ENCODE data around the gene PLCB1.

PLCB1 gene

GRCh38 chr20:8860011-8860495 is 728.0 kb downstream of the PLCB1 start:
- TF ChIP-seq, protein P1, sequence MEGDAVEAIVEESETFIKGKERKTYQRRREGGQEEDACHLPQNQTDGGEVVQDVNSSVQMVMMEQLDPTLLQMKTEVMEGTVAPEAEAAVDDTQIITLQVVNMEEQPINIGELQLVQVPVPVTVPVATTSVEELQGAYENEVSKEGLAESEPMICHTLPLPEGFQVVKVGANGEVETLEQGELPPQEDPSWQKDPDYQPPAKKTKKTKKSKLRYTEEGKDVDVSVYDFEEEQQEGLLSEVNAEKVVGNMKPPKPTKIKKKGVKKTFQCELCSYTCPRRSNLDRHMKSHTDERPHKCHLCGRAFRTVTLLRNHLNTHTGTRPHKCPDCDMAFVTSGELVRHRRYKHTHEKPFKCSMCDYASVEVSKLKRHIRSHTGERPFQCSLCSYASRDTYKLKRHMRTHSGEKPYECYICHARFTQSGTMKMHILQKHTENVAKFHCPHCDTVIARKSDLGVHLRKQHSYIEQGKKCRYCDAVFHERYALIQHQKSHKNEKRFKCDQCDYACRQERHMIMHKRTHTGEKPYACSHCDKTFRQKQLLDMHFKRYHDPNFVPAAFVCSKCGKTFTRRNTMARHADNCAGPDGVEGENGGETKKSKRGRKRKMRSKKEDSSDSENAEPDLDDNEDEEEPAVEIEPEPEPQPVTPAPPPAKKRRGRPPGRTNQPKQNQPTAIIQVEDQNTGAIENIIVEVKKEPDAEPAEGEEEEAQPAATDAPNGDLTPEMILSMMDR (IDR thresholded peaks at IDR 0.05; ENCODE audit: low read length, missing control alignments), result no peak
- no peak overlapping the region for H3K4me3 ChIP-seq (replicated peaks; ENCODE audit: low read depth, low read length)
- peak; percentile 62 for DNase-seq (ENCODE audit: low read depth)

- TF ChIP-seq, protein P1 (IDR thresholded peaks at IDR 0.05; ENCODE audit: low read length, missing control alignments), result no peak
- no peak for DNase-seq (ENCODE audit: low read depth)
- no peak overlapping the region for H3K4me3 ChIP-seq (replicated peaks; ENCODE audit: low read depth, low read length)
These were observed 730.0 kb downstream of the PLCB1 start for GRCh38 chr20:8862092-8862491.

GRCh38 chr20:8865636-8866035 is 733.6 kb downstream of the PLCB1 start:
- H3K4me3 ChIP-seq (replicated peaks; ENCODE audit: low read depth, low read length), result no peak overlapping the region
- TF ChIP-seq, protein P1 (IDR thresholded peaks at IDR 0.05; ENCODE audit: low read length, missing control alignments), result no peak
- DNase-seq (ENCODE audit: low read depth), result no peak

DNA sequence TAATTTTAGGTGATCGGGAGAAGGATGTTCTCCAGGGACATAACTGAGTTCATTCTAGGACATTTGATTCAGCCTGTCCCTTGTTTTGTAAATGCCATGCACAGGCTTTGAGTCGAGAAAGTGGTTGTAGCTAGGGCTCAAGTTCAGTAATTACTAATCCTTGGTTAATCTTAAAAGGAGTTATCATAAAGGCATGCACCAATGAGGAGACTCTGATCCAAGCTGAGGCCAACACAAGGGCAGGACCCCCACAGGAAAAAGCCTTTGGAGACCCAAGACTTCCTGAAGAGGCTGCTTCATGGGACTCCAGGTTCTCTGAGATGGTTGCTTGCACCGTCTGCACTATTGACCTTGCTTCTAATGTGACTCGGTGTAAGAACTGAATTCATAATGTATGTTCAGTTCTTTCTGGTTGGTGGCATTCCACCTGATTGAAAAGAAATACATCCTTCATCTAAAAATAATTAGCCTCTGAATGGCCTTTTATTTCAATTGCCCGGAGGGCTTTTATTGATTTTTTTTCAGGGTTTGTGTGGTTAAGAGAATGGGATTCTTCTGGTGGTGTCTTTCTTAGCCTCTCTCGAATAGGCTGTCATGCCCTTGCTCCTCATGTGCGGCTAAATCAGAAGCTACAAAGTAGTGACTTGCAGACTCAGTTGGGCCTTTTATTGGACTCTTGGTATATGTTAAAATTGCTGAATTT is 735.1 kb downstream of the PLCB1 start:
- TF ChIP-seq, protein P1 (IDR thresholded peaks at IDR 0.05; ENCODE audit: low read length, missing control alignments), result no peak

GRCh38 chr20:8870652-8871051 is 738.6 kb downstream of the PLCB1 start:
- TF ChIP-seq, protein P1 (IDR thresholded peaks at IDR 0.05; ENCODE audit: low read length, missing control alignments), result no peak
- DNase-seq (ENCODE audit: low read depth), result no peak
- no peak overlapping the region for H3K4me3 ChIP-seq (replicated peaks; ENCODE audit: low read depth, low read length)

More for the DNA sequence above, 735.1 kb downstream of the PLCB1 start:
- H3K4me3 ChIP-seq (replicated peaks; ENCODE audit: low read depth, low read length), result no peak overlapping the region
- no peak for DNase-seq (ENCODE audit: low read depth)

DNA sequence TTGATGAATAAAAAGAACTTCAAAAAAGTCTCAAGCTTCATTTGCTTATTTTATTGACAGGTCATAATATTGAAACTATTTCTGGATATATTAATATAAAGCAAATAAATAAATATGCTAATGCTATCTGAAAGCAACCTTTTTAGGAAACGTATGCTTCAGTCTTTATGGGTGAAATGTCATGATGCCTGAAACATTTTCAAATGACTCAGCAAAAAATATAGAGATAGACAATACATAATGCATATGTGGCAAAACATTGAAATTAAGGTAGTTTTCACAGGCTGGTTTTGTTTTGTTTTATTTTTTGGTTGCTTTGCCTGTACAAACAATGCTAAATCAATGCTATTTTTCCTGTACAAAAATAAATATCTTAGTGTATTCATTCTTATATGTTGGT is 742.4 kb downstream of the PLCB1 start:
- TF ChIP-seq, protein P1 (IDR thresholded peaks at IDR 0.05; ENCODE audit: low read length, missing control alignments), result no peak
- H3K4me3 ChIP-seq (replicated peaks; ENCODE audit: low read depth, low read length), result no peak overlapping the region
- DNase-seq (ENCODE audit: low read depth), result peak; percentile 26

GRCh38 chr20:8875586-8875985 is 743.5 kb downstream of the PLCB1 start:
- peak; percentile 20 for DNase-seq (ENCODE audit: low read depth)
- H3K4me3 ChIP-seq (replicated peaks; ENCODE audit: low read depth, low read length), result no peak overlapping the region
- TF ChIP-seq, protein P1 (IDR thresholded peaks at IDR 0.05; ENCODE audit: low read length, missing control alignments), result no peak

Data from fibroblast of pulmonary artery (primary cell).